Lung (tissue), 12 donors: ENCODE measurements around the gene SERINC3. TPM values are rescaled to one million over a fixed set of nuclear protein-coding genes. Genes with fewer than 3 reads are reported as not detected.
"Not testable (repeated sequence)": the region's sequence is repeated elsewhere in the genome, so short reads cannot be mapped to it uniquely, and the experiment has no call there.

Experiments used
- ATAC-seq: fragments of 200-7000 bp; cut with Tn5 transposase; one replicate; pipeline ENCODE4 v1.9.1; 2020; ENCODE audit warnings: moderate number of reproducible peaks; ENCODE audit not compliant: insufficient read depth, low FRiP score
- DNase-seq, 3 donors: peaks; one replicate each; pipeline ENCODE4 v3.0.0-alpha.2; 2013 to 2017
- H3K27ac ChIP-seq, 2 donors: one replicate each; pipeline ENCODE4 v1.5.1; 2013; ENCODE audit warnings: mild to moderate bottlenecking in 2 of 2, moderate library complexity in 2 of 2, control low read depth in 1 of 2, inconsistent platforms in 1 of 2, low read depth in 1 of 2, low read length in 1 of 2
- H3K27me3 ChIP-seq, 3 donors: one replicate each; pipeline ENCODE4 v1.5.1; 2013; ENCODE audit warnings: low read length in 2 of 3; ENCODE audit not compliant: control insufficient read depth in 3 of 3, insufficient read depth in 3 of 3
- H3K36me3 ChIP-seq, 4 donors: one replicate each; pipeline ENCODE4 v1.5.1; 2013; ENCODE audit warnings: low read length in 4 of 4, mild to moderate bottlenecking in 1 of 4, moderate library complexity in 1 of 4; ENCODE audit not compliant: control insufficient read depth in 4 of 4, insufficient read depth in 4 of 4
- H3K4me1 ChIP-seq, 5 donors: one replicate each; pipeline ENCODE4 v1.5.1; 2013; ENCODE audit warnings: low read length in 5 of 5, mild to moderate bottlenecking in 2 of 5, moderate library complexity in 1 of 5; ENCODE audit not compliant: control insufficient read depth in 5 of 5, insufficient read depth in 5 of 5
- H3K4me3 ChIP-seq: one replicate; pipeline ENCODE4 v1.5.1; 2013; ENCODE audit warnings: mild to moderate bottlenecking, control low read depth, moderate library complexity
- H3K9ac ChIP-seq, 2 donors: one replicate each; pipeline ENCODE4 v1.5.1; 2013; ENCODE audit warnings: low read length in 2 of 2, control low read depth in 1 of 2; ENCODE audit not compliant: insufficient read depth in 1 of 2
- H3K9me3 ChIP-seq, 4 donors: one replicate each; pipeline ENCODE4 v1.5.1; 2013; ENCODE audit warnings: low read length in 3 of 4, mild to moderate bottlenecking in 1 of 4, moderate library complexity in 1 of 4; ENCODE audit not compliant: control insufficient read depth in 4 of 4, insufficient read depth in 3 of 4
- CTCF ChIP-seq: IDR thresholded peaks from 2 replicates; pipeline ENCODE4 v1.5.1; 2012; ENCODE audit warnings: mild to moderate bottlenecking; ENCODE audit errors: control extremely low read depth, extremely low read depth
- WGBS, 2 donors: extraction: QIAGEN DNeasy Blood & Tissue Kit; methylation state at CpG; one replicate each; pipeline ENCODE4 v1.1.7; 2013; 5-methylcytosine and 5-hydroxymethylcytosine counted together
- polyA plus RNA-seq, 2 donors: library from polyadenylated mRNA; stranded (reverse); fragments of 200-250 nt; gene quantifications; one replicate each; pipeline ENCODE4 v1.2.1, GENCODE V29; 2013
- total RNA-seq, 2 donors: library from RNA; depleted of rRNA in 1 of 2; stranded (reverse); fragments of >200 nt in 1 of 2; gene quantifications; one replicate each; pipeline ENCODE4 v1.2.1, GENCODE V29; 2014 to 2021
- donor health status: control.
- donor health status: control.
- donor health status: Bipolar disorder and iron deficiency.
- donor health status: healthy.
- donor health status: DM: yes; HTN: yes; CAD: no.

The SERINC3 gene
- total and polyA plus RNA-seq, 4 donors, result 36.7 to 83.9 (median 76.3) TPM

GRCh38 chr20:44475694-44476560 is 45.9 kb downstream of the SERINC3 start, which contains the start of gene TTPAL:
Gene TTPAL (plus strand): TSS chr20:44475874. CDS start chr20:44480000, 4,126 bp downstream.
- WGBS, 2 donors, result 3% methylated on average over 55 of the region's 55 CpGs
- Histone ChIP-seq H3K27ac (peak within 1 kb of the TSS; percentile 94 to 97), H3K9ac (peak within 1 kb of the TSS; percentile 85), H3K4me3 (peak within 1 kb of the TSS; percentile 81), H3K4me1 (peaks cover 6 to 16% (median 7%) of the 10 kb centered on the region in 5 donors), H3K9me3 (no peaks in the 10 kb centered on the region), H3K27me3 (no peaks in the 10 kb centered on the region), H3K36me3 (peaks cover 0 to 12% (median 8%) of the 10 kb centered on the region in 4 donors)
- ATAC-seq (peak; percentile 99), DNase-seq (peak; percentile 88 to 93 (median 90))
- TF ChIP-seq CTCF, result peak; percentile 17

DNA sequence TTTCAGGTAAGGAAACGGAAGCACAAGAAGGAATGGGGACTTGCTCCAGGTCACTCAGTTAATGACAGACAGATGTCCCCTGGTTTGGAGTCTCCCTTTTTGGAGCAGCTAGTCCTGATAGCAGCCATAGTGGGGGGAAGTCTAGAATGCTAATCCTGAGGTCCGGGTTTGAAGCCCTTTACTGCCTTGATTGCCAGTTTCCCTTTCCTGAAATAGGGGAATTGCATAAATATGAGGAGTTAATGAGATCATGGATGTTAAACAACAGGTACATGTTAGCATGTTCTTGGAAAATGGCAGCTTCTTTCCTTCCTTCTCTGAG is 46.5 kb downstream of the SERINC3 start:
- no peak for ATAC-seq
- no peak for TF ChIP-seq CTCF
- 15 to 17% methylated on average over 2 of the region's 2 CpGs for WGBS, 2 donors
- peak overlapping the region; percentile 94 to 97 for H3K27ac ChIP-seq
- peak overlapping the region; percentile 61 to 85 for H3K9ac ChIP-seq
- peaks cover 6 to 16% (median 7%) of the 10 kb centered on the region in 5 donors for H3K4me1 ChIP-seq
- H3K27me3 ChIP-seq, result no peaks in the 10 kb centered on the region
- DNase-seq, result no peak
- no peaks in the 10 kb centered on the region for H3K9me3 ChIP-seq
- H3K4me3 ChIP-seq, result peak overlapping the region; percentile 81
- H3K36me3 ChIP-seq, result peaks cover 0 to 6% (median 3%) of the 10 kb centered on the region in 4 donors

- not testable (repeated sequence) for H3K4me3 ChIP-seq, H3K9ac ChIP-seq, H3K9me3 ChIP-seq, H3K27me3 ChIP-seq, H3K36me3 ChIP-seq, DNase-seq, H3K27ac ChIP-seq, ATAC-seq
- WGBS, 2 donors, result 90 to 95% methylated on average over 9 of the region's 9 CpGs
- H3K4me1 ChIP-seq, result peaks cover 5 to 16% (median 7%) of the 10 kb centered on the region in 5 donors
Measured at GRCh38 chr20:44472283-44472682, 49.6 kb downstream of the SERINC3 start.

- H3K27ac ChIP-seq, result no peak overlapping the region
- H3K4me3 ChIP-seq, result no peak overlapping the region
- no peak for ATAC-seq
- WGBS, 2 donors, result 68 to 80% methylated on average over 2 of the region's 2 CpGs
- H3K9ac ChIP-seq, result no peak overlapping the region
- no peaks in the 10 kb centered on the region for H3K27me3 ChIP-seq
- no peaks in the 10 kb centered on the region for H3K36me3 ChIP-seq
- TF ChIP-seq CTCF, result no peak
- peaks cover 0 to 11% (median 7%) of the 10 kb centered on the region in 5 donors for H3K4me1 ChIP-seq
- peak in 2 of 3 donors; percentile 47 for DNase-seq
- H3K9me3 ChIP-seq, result no peaks in the 10 kb centered on the region
Measured at GRCh38 chr20:44471481-44471882, 50.4 kb downstream of the SERINC3 start.
